NCI-H446 (cell line): ENCODE data around the gene ESPNL.

ENCODE experiments used
- DNase-seq, 2 experiments: peaks; one replicate each; lab custom pipeline; 2025; lab: John Stamatoyannopoulos, UW

The ESPNL gene

GRCh38 chr2:238098901-238099713, 1.0 kb upstream of the ESPNL start:
- no peak for DNase-seq

- no peak for DNase-seq
These were observed 459 bp upstream of the ESPNL start for GRCh38 chr2:238099714-238100048.

GRCh38 chr2:238100821-238101771, 956 bp downstream of the ESPNL start:
- no peak for DNase-seq

GRCh38 chr2:238101891-238102841, 2.0 kb downstream of the ESPNL start:
- DNase-seq: no peak

GRCh38 chr2:238102865-238103264, 2.7 kb downstream of the ESPNL start:
- DNase-seq: no peak

GRCh38 chr2:238103465-238104225, 3.5 kb downstream of the ESPNL start:
- DNase-seq: no peak

- no peak for DNase-seq
These were observed 4.1 kb downstream of the ESPNL start for GRCh38 chr2:238104226-238104690.

- DNase-seq: no peak
These were observed 4.7 kb downstream of the ESPNL start for GRCh38 chr2:238104691-238105371.

- no peak for DNase-seq
These were observed 5.6 kb downstream of the ESPNL start for GRCh38 chr2:238105506-238106338.

- no peak for DNase-seq
These were observed 6.2 kb downstream of the ESPNL start for GRCh38 chr2:238106339-238106697.

GRCh38 chr2:238106698-238107524, 6.8 kb downstream of the ESPNL start:
- no peak for DNase-seq

GRCh38 chr2:238107525-238108422, 7.6 kb downstream of the ESPNL start:
- no peak for DNase-seq

- DNase-seq: no peak
These were observed 8.5 kb downstream of the ESPNL start for GRCh38 chr2:238108423-238109183.

GRCh38 chr2:238113611-238114010, 13.5 kb downstream of the ESPNL start:
- DNase-seq: no peak

GRCh38 chr2:238114331-238114841, 14.2 kb downstream of the ESPNL start:
- no peak for DNase-seq

- no peak for DNase-seq
These were observed 14.9 kb downstream of the ESPNL start for GRCh38 chr2:238114851-238115660.
